Measurements from ENCODE around the gene AGAP1.

Gene AGAP1

GRCh38 chr2:235584638-235585007 is 90.8 kb downstream of the AGAP1 start:
- DNase-seq (ENCODE audit: low read depth) = no peak
- H3K4me3 ChIP-seq (ENCODE audit: low read depth, low read length) = no peak overlapping the region
- no peak for TF ChIP-seq CTCF (IDR thresholded peaks at IDR 0.05; ENCODE audit: insufficient read depth, low read depth, low read length, missing control alignments)

- TF ChIP-seq CTCF (IDR thresholded peaks at IDR 0.05; ENCODE audit: insufficient read depth, low read depth, low read length, missing control alignments) = no peak
- H3K4me3 ChIP-seq (ENCODE audit: low read depth, low read length) = no peak overlapping the region
- no peak for DNase-seq (ENCODE audit: low read depth)
Observed at GRCh38 chr2:235587202-235587601, 93.4 kb downstream of the AGAP1 start.

- no peak for TF ChIP-seq CTCF (IDR thresholded peaks at IDR 0.05; ENCODE audit: insufficient read depth, low read depth, low read length, missing control alignments)
- DNase-seq (ENCODE audit: low read depth) = no peak
- H3K4me3 ChIP-seq (ENCODE audit: low read depth, low read length) = no peak overlapping the region
Observed at GRCh38 chr2:235588750-235589149, 94.9 kb downstream of the AGAP1 start.

- no peak for TF ChIP-seq CTCF (IDR thresholded peaks at IDR 0.05; ENCODE audit: insufficient read depth, low read depth, low read length, missing control alignments)
- no peak overlapping the region for H3K4me3 ChIP-seq (ENCODE audit: low read depth, low read length)
- no peak for DNase-seq (ENCODE audit: low read depth)
Observed at GRCh38 chr2:235591231-235591730, 97.4 kb downstream of the AGAP1 start.

- TF ChIP-seq CTCF (IDR thresholded peaks at IDR 0.05; ENCODE audit: insufficient read depth, low read depth, low read length, missing control alignments) = no peak
- DNase-seq (ENCODE audit: low read depth) = no peak
- H3K4me3 ChIP-seq (ENCODE audit: low read depth, low read length) = no peak overlapping the region
Observed at GRCh38 chr2:235591921-235592320, 98.1 kb downstream of the AGAP1 start.

GRCh38 chr2:235592430-235592829 is 98.6 kb downstream of the AGAP1 start:
- H3K4me3 ChIP-seq (ENCODE audit: low read depth, low read length) = no peak overlapping the region
- DNase-seq (ENCODE audit: low read depth) = no peak
- TF ChIP-seq CTCF (IDR thresholded peaks at IDR 0.05; ENCODE audit: insufficient read depth, low read depth, low read length, missing control alignments) = no peak

GRCh38 chr2:235592836-235593235 is 99.0 kb downstream of the AGAP1 start:
- TF ChIP-seq CTCF (IDR thresholded peaks at IDR 0.05; ENCODE audit: insufficient read depth, low read depth, low read length, missing control alignments) = no peak
- DNase-seq (ENCODE audit: low read depth) = no peak
- no peak overlapping the region for H3K4me3 ChIP-seq (ENCODE audit: low read depth, low read length)

All from GM12865 (cell line).